Kidney (tissue), 14 donors: ENCODE measurements around the gene PRG2. TPM values are rescaled to one million over a fixed set of nuclear protein-coding genes. Genes with fewer than 3 reads are reported as not detected.

Experiments
- DNase-seq, 5 donors: peaks; one replicate each; pipeline ENCODE4 v3.0.0-alpha.2; 2013 to 2020
- FAIRE-seq: peaks from 2 replicates; lab custom pipeline; 2012; peaks lifted over from hg19 to GRCh38; lab: Jason Lieb, UNC
- H3K27ac ChIP-seq, 2 donors: one replicate each; pipeline ENCODE4 v1.7.0; 2013; ENCODE audit warnings: low read depth in 2 of 2, low read length in 2 of 2, inconsistent platforms in 1 of 2
- H3K27me3 ChIP-seq: one replicate; pipeline ENCODE4 v1.7.1; 2013; ENCODE audit warnings: low read length, inconsistent platforms; ENCODE audit not compliant: control insufficient read depth, insufficient read depth
- H3K36me3 ChIP-seq, 3 donors: one replicate each; pipeline versions ENCODE4 v1.7.0 to v1.7.1; 2013; ENCODE audit warnings: low read length in 3 of 3, control low read depth in 1 of 3, inconsistent platforms in 1 of 3; ENCODE audit not compliant: insufficient read depth in 3 of 3, control insufficient read depth in 2 of 3
- H3K4me1 ChIP-seq, 3 donors: one replicate each; pipeline versions ENCODE4 v1.7.0 to v1.7.1; 2013; ENCODE audit warnings: low read length in 3 of 3, inconsistent platforms in 1 of 3, low read depth in 1 of 3; ENCODE audit not compliant: control insufficient read depth in 2 of 3, insufficient read depth in 2 of 3
- H3K4me3 ChIP-seq, 3 donors: one replicate each; pipeline versions ENCODE4 v1.7.0 to v1.8.1; 2013; ENCODE audit warnings: low read length in 3 of 3, control low read depth in 1 of 3, inconsistent platforms in 1 of 3
- H3K9ac ChIP-seq, 3 donors: one replicate each; pipeline versions ENCODE4 v1.7.0 to v1.7.1; 2013; ENCODE audit warnings: low read length in 3 of 3, control low read depth in 1 of 3, inconsistent platforms in 1 of 3
- H3K9me3 ChIP-seq, 3 donors: one replicate each; pipeline versions ENCODE4 v1.7.0 to v1.7.1; 2013; ENCODE audit warnings: low read length in 3 of 3, control low read depth in 1 of 3, inconsistent platforms in 1 of 3; ENCODE audit not compliant: control insufficient read depth in 2 of 3, insufficient read depth in 1 of 3
- intact Hi-C: fragments of 100-400 bp; cut with DNase I; formaldehyde crosslinking; loops from one replicate; pipeline ENCODE4 v1.11.1; 2022
- polyA plus RNA-seq: library from polyadenylated mRNA; stranded (reverse); fragments of 350-450 nt; fragmentation: Illumina TruSeq; extraction: RNeasy Lipid Tissue Mini Kit (QIAGEN cat#74804); gene quantifications from one replicate; pipeline ENCODE4 v1.2.3, GENCODE V29; 2014; ENCODE audit warnings: low read depth, low replicate concordance; ENCODE audit not compliant: insufficient read depth
- total RNA-seq: library from RNA; stranded (reverse); fragmentation: NEBNext Ultra II Directional; extraction: Animal tissue kit (Norgen Biotek cat#: 25700); gene quantifications from one replicate; pipeline ENCODE4 v1.2.1, GENCODE V29; 2021
- TF ChIP-seq, protein P1 (sequence below): IDR thresholded peaks from 3 replicates; pipeline ENCODE4 v1.5.1; 2012; ENCODE audit warnings: mild to moderate bottlenecking, moderate library complexity, borderline replicate concordance; ENCODE audit not compliant: insufficient read depth; ENCODE audit errors: extremely low read depth
- donor health status: control.
- donor health status: control.
- donor health status: control.
- donor health status: control.
- donor health status: control.
- donor health status: DM: yes; HTN: yes; CAD: no.
- donor health status: Normal renal cell carcinoma (clear cell type).

The PRG2 gene
- total and polyA plus RNA-seq, 2 donors from 2014 or later: 0.22 TPM; not detected in 1

DNA sequence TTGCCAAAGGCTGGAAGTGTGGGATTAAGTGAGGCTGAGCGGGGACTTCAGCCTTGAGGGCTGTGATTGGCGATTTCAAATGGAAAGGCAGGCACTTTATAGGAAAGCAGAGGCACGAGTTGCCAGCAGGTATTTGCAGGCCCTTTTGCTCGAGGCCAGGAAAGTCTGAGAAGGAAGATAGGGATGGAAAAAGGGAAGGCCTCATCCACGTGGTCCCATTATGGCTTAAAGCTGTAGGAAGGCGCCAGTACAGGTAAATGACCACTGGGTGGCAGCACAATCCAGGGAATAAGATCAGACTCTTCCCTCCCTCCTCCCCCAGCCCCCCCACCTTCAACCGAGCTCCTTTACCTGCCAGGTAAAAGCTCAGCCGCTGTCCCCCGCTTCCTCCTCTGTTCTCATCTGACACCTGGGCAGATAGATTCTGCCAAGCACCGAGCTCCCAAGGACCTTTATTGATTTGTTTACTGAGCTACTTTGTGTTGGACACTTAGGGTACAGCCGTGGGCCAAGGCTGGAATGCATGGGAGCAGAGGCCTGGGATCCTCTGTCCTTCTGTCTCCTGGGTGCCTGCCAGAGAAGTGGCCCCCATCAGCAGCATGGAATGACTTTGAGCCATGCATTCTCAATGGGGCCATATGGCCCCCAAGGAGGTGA, 44.8 kb downstream of the PRG2 start:
- no peaks in the 10 kb centered on the region for H3K27me3 ChIP-seq
- no peak overlapping the region for H3K4me3 ChIP-seq
- DNase-seq (peak in 4 of 5 donors; percentile 66 to 83 (median 78)), FAIRE-seq (no peak)
- intact Hi-C loops: no loop called here
- no peaks in the 10 kb centered on the region for H3K9me3 ChIP-seq
- H3K27ac ChIP-seq: no peak overlapping the region
- TF ChIP-seq, protein P1, sequence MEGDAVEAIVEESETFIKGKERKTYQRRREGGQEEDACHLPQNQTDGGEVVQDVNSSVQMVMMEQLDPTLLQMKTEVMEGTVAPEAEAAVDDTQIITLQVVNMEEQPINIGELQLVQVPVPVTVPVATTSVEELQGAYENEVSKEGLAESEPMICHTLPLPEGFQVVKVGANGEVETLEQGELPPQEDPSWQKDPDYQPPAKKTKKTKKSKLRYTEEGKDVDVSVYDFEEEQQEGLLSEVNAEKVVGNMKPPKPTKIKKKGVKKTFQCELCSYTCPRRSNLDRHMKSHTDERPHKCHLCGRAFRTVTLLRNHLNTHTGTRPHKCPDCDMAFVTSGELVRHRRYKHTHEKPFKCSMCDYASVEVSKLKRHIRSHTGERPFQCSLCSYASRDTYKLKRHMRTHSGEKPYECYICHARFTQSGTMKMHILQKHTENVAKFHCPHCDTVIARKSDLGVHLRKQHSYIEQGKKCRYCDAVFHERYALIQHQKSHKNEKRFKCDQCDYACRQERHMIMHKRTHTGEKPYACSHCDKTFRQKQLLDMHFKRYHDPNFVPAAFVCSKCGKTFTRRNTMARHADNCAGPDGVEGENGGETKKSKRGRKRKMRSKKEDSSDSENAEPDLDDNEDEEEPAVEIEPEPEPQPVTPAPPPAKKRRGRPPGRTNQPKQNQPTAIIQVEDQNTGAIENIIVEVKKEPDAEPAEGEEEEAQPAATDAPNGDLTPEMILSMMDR: peak; percentile 76
- H3K4me1 ChIP-seq: no peaks in the 10 kb centered on the region
- no peaks in the 10 kb centered on the region for H3K36me3 ChIP-seq
- H3K9ac ChIP-seq: no peak overlapping the region

DNA sequence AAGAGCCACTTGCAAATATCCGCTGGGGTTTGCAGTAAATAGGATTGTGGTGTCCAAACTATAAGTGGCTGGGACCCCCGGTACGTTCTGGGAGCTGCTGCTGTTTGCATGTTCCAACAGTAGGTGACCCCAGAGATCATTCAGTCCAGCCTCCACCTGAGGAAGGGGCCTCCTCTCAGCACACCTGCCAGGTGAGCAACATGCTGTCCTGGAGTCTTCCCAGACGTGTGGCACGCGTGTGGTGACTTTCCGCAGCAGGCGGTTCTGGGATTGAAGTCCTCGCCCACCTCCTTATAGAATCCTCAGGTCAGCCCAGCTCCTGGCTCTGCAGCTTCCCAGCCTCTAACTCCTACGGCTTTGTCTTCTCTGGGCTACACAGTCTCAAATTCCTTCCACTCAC, 45.6 kb downstream of the PRG2 start:
- Histone ChIP-seq H3K4me3 (no peak overlapping the region), H3K36me3 (no peaks in the 10 kb centered on the region), H3K27me3 (no peaks in the 10 kb centered on the region), H3K4me1 (no peaks in the 10 kb centered on the region), H3K9me3 (no peaks in the 10 kb centered on the region), H3K9ac (no peak overlapping the region), H3K27ac (no peak overlapping the region)
- FAIRE-seq (no peak), DNase-seq (peak in 1 of 5 donors; percentile 35)
- intact Hi-C loops: no loop called here
- TF ChIP-seq, protein P1: no peak

DNA sequence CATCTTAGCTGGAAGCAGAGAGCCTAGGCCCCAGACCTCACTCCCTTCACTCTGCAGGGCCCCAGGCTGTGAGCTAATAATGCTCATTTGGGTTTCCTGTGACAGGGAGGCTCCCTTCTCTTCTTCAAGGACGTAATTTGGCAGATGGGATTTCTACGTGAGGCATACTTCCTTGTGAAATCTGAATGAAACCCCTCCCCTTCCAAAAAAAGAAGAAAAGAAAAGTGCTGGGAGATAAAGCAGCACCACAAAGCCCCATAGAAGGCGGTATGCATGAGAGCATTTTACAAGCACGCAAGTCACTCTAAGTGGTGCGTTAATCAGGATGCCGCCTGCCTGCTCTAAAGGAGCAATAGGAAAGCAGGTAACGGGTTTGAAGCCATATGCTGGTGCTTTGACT, 46.6 kb downstream of the PRG2 start:
- no peak overlapping the region for H3K4me3 ChIP-seq
- no peak overlapping the region for H3K9ac ChIP-seq
- no peaks in the 10 kb centered on the region for H3K4me1 ChIP-seq
- intact Hi-C loops: no loop called here
- DNase-seq (no peak), FAIRE-seq (no peak)
- no peak overlapping the region for H3K27ac ChIP-seq
- TF ChIP-seq, protein P1: no peak
- no peaks in the 10 kb centered on the region for H3K9me3 ChIP-seq
- no peaks in the 10 kb centered on the region for H3K36me3 ChIP-seq
- H3K27me3 ChIP-seq: no peaks in the 10 kb centered on the region
